Camera-type eye (tissue), 1 donor: ENCODE measurements around the gene HOXC5. TPM values are rescaled to one million over a fixed set of nuclear protein-coding genes. Genes with fewer than 3 reads are reported as not detected.

ENCODE experiments used
- total RNA-seq: library from RNA; depleted of rRNA; stranded (reverse); fragments of >200 nt; gene quantifications from one replicate; pipeline ENCODE4 v1.2.3, GENCODE V29; 2014

HOXC5 gene
- total RNA-seq, result not detected

DNA sequence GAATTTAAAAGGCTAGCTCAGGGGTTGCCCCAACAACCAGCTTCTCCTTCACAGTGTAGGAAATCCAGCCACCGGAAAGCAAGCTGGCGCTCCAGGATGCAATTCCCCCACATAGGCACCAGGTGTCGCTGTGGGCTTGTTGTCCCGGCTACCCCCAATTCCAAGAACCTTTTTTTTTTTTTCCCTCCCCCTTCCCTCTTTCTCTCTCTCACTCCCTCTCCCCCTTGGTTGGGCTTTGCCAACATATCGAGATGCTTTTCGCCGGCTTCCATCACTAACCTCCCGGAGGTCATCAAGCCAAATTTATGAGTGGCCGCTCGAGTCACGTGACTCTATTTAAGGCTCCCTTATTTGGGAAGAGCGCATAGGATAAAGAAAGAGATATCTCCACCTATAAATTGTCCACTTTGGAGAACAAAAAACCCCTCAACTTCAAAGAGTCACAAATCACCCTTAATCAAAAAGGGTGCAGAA is at the start of gene HOXC5:
Gene HOXC5 (plus strand): TSS at position 424 of the 474 bp plus-strand sequence. CDS start 73 bp downstream, outside the sequence.

DNA sequence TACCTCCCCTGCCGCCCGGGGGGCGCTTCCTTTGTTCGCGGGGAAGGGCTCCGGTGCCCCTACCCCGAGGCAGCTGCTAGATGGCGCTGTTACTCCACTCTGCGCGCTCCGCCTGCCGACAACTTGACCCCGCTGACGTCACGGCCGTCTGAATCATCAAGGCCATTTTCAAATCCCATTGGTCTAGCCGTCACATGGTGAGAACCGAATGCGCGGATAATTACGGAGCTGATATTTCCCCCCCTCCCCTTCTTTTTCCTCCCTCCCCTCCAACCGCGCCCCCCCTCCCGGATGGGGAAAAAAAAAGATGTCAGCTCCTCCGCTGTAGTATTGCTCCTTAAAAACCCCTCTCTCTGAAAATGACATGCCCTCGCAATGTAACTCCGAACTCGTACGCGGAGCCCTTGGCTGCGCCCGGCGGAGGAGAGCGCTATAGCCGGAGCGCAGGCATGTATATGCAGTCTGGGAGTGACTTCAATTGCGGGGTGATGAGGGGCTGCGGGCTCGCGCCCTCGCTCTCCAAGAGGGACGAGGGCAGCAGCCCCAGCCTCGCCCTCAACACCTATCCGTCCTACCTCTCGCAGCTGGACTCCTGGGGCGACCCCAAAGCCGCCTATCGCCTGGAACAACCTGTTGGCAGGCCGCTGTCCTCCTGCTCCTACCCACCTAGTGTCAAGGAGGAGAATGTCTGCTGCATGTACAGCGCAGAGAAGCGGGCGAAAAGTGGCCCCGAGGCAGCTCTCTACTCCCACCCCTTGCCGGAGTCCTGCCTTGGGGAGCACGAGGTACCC is 47.8 kb upstream of the HOXC5 start, which contains the start of gene HOXC10:
Gene HOXC10 (plus strand): TSS at position 246 of the 791 bp plus-strand sequence. CDS start 114 bp downstream, at position 360.

DNA sequence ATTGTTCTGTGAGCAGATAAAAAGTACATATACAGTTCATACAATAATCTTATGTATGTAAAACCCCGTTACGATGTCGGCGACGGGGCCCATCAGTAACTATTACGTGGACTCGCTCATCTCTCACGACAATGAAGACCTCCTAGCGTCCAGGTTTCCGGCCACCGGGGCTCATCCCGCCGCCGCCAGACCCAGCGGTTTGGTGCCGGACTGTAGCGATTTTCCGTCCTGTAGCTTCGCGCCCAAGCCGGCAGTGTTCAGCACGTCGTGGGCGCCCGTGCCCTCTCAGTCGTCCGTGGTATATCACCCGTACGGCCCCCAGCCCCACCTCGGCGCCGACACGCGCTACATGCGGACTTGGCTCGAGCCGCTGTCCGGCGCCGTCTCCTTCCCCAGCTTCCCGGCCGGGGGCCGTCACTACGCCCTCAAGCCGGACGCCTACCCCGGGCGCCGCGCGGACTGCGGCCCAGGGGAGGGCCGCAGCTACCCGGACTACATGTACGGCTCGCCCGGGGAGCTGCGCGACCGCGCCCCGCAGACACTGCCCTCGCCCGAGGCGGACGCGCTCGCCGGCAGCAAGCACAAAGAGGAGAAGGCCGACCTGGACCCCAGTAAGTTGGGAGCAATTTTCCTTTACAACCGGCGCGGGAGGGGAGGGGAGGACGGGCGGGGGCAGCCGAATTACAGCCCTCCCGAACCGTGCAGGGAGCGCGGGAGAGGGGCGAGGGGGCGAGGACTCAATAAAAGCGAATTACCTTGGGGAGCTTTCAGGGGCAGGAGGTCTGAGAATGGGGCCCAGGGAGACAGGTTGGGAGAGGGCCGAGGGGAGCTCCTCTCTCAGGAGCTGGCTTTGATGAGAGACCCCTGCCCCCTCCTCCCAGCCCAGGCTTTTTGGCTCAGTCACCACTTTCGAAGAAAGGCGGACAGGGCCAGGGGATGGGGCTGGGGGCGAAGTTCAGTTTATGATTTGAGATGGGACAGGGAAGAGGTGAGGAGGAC is 32.4 kb upstream of the HOXC5 start, which contains the start of gene HOXC9:
Gene HOXC9 (plus strand): TSS at position 46 of the 999 bp plus-strand sequence. CDS start 28 bp downstream, at position 74.

DNA sequence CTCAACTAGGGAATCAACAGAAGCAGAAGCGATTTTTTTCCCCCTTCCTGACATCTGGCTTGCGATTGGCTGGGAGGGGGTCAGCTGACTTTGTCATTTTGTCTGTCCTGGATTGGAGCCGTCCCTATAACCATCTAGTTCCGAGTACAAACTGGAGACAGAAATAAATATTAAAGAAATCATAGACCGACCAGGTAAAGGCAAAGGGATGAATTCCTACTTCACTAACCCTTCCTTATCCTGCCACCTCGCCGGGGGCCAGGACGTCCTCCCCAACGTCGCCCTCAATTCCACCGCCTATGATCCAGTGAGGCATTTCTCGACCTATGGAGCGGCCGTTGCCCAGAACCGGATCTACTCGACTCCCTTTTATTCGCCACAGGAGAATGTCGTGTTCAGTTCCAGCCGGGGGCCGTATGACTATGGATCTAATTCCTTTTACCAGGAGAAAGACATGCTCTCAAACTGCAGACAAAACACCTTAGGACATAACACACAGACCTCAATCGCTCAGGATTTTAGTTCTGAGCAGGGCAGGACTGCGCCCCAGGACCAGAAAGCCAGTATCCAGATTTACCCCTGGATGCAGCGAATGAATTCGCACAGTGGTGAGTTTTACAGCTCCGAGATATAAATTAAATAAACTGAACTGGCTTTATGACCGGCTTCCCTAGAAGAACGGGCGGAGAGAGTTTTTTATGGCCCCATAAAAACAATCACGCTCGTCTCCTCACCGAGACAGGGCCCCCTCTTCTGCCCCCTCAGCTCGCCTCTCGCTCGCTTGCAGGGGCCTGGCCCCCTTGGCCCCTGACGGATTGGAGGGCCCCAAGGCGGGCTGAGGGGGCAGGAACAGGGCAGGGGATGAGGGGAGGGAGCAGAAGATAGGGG is 4.3 kb upstream of the HOXC5 start, which contains the start of gene HOXC6:
Gene HOXC6 (plus strand): TSS at position 127 of the 888 bp plus-strand sequence. CDS start 82 bp downstream, at position 209.

DNA sequence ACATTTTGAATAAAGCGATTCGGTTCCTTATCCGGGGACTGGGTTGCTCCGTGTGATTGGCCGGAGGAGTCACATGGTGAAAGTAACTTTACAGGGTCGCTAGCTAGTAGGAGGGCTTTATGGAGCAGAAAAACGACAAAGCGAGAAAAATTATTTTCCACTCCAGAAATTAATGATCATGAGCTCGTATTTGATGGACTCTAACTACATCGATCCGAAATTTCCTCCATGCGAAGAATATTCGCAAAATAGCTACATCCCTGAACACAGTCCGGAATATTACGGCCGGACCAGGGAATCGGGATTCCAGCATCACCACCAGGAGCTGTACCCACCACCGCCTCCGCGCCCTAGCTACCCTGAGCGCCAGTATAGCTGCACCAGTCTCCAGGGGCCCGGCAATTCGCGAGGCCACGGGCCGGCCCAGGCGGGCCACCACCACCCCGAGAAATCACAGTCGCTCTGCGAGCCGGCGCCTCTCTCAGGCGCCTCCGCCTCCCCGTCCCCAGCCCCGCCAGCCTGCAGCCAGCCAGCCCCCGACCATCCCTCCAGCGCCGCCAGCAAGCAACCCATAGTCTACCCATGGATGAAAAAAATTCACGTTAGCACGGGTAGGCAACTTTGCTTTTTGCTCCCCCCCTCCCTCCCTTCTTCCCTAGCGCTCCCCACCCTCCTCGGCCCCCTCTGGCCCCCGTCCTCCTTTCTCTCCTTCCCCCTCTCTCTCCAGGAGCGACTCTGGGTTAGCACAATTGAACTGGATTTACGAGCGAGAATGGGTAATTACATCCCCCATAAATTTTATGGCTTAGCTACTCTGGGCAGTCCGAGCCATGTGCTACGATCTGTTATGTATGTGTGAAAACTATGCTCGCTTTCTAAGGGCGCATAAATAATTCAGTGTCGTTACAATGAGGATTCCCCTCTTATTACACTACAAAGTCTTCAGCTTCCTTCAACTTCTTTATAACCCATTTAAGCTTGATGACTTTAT is 21.2 kb downstream of the HOXC5 start, which contains the start of gene HOXC4:
Gene HOXC4 (plus strand): TSS at position 85 of the 991 bp plus-strand sequence. CDS start 88 bp downstream, at position 173.

Other genes starting within 250 kb of the HOXC5 start
- not detected for gene HOXC13, start 94.2 kb upstream of the HOXC5 start, total RNA-seq
- gene HOXC12, start 78.1 kb upstream of the HOXC5 start, total RNA-seq, result not detected
- not detected for gene HOXC11, start 59.9 kb upstream of the HOXC5 start, total RNA-seq
- not detected for gene HOTAIR, start 58.1 kb upstream of the HOXC5 start, total RNA-seq
- not detected for gene HOXC10, start 47.9 kb upstream of the HOXC5 start, total RNA-seq
- gene HOXC9, start 32.9 kb upstream of the HOXC5 start, total RNA-seq, result not detected
- not detected for gene HOXC8, start 24.1 kb upstream of the HOXC5 start, total RNA-seq
- not detected for gene HOXC6, start 4.6 kb upstream of the HOXC5 start, total RNA-seq
- not detected for gene HOXC4, start 20.8 kb downstream of the HOXC5 start, total RNA-seq
- gene SMUG1, start 155.9 kb downstream of the HOXC5 start, total RNA-seq, result 35.5 TPM
- gene CBX5, start 247.1 kb downstream of the HOXC5 start, total RNA-seq, result 128 TPM
- gene HNRNPA1, start 247.7 kb downstream of the HOXC5 start, total RNA-seq, result 851 TPM